ENCODE results near the gene ZNF343.

ZNF343 gene

DNA sequence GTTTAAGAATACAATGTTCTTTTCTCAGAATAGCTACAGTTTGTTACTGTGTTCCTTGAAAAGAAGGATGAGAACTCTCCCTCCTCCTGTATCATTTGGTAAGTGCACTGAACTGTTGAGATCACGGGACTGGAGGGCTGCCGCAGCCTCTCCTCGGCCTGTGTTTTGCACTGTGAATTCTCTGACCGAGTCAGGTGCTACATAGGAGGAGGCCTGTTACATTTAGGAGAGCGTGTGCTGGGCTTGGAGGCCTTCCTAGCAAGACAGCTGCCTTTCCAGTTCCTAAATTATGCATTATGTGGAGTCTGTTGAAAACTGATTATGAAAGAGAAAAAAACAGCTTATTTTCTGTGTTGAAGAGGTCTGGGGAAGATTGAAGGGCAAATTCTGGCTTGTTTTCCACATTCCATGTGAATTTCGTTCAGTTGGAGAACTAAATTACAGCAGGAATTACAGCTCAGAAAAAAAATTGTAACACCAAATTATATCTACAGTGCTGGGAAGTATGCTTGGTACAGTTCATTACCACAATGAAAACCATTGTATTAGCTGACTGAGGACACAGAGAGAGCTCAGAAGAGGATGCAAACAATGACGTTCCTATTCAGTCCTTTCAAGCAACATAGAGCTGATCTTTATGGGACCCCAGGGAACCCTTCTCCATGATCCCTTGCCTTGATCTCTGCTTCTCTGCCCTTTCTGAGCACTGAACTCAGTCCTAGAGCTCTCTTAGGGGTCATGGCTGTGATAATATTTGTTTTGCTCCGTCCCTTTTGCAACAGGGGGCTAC lies 30.4 kb upstream of the ZNF343 start:
- DNase-seq (ENCODE audit: extremely low spot score) = no peak
- CTCF ChIA-PET = interaction anchor here (0.8 to 2.4 kb wide), 4 partner anchors 11 to 19 kb away, joined by 3 to 12 read pairs (median 4); no protein-coding TSS in a partner anchor
- TF ChIP-seq, protein P1, sequence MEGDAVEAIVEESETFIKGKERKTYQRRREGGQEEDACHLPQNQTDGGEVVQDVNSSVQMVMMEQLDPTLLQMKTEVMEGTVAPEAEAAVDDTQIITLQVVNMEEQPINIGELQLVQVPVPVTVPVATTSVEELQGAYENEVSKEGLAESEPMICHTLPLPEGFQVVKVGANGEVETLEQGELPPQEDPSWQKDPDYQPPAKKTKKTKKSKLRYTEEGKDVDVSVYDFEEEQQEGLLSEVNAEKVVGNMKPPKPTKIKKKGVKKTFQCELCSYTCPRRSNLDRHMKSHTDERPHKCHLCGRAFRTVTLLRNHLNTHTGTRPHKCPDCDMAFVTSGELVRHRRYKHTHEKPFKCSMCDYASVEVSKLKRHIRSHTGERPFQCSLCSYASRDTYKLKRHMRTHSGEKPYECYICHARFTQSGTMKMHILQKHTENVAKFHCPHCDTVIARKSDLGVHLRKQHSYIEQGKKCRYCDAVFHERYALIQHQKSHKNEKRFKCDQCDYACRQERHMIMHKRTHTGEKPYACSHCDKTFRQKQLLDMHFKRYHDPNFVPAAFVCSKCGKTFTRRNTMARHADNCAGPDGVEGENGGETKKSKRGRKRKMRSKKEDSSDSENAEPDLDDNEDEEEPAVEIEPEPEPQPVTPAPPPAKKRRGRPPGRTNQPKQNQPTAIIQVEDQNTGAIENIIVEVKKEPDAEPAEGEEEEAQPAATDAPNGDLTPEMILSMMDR (IDR thresholded peaks at IDR 0.05; ENCODE audit: control extremely low read depth, extremely low read depth, low read depth, missing control alignments) = no peak
- POLR2A ChIA-PET = no interaction called here

- TF ChIP-seq, protein P1 (IDR thresholded peaks at IDR 0.05; ENCODE audit: control extremely low read depth, extremely low read depth, low read depth, missing control alignments) = no peak
- CTCF ChIA-PET = interaction anchor here (1.6 to 2.4 kb wide), 3 partner anchors 11 to 16 kb away, joined by 4 to 12 read pairs (median 5); no protein-coding TSS in a partner anchor
- no peak for DNase-seq (ENCODE audit: extremely low spot score)
- POLR2A ChIA-PET = no interaction called here
Measured at GRCh38 chr20:2538356-2538755, 29.6 kb upstream of the ZNF343 start.

DNA sequence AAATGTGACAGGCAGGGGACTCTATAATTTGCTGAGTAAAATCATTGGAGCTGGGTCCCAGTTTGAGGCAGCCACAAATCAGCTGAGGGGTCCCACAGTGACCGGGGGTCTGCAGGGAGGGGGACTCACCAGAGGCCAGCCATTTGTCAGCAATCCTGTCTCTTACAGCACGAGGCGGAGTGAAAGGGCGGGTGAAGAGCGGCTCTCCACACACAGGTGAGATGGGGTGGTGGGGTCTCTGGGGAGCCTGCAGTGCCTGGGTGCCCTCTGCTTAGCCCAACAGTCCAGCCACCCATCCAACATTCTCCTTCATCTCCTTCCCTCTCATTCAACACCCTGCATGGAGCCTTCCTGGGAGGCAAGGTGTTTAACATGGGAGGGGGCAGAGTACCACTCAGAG lies 28.4 kb upstream of the ZNF343 start:
- DNase-seq (ENCODE audit: extremely low spot score) = no peak
- ChIA-PET CTCF (no interaction called here), POLR2A (no interaction called here)
- TF ChIP-seq, protein P1 (IDR thresholded peaks at IDR 0.05; ENCODE audit: control extremely low read depth, extremely low read depth, low read depth, missing control alignments) = no peak

DNA sequence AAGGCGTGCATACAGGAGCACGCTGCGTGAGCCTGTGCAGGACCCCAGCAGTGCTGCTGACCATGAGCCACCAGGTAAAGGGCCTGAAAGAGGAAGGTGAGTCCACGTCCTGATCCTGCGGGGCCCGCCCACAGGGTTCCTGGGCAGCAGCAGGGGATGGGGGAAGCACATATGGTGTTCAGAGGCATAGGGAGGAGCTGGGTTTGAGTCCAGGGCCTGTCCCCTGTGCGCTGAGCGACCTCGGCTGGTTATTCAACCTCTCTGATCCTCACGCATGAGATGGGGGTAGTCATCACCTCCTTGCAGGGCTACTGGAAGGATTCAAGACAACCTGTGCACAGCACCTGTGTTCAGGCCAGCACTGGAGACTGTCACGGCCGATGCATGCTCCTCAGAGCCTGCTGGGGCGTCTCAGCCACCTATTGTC lies 27.9 kb upstream of the ZNF343 start, which contains the start of gene TMC2:
TSS of gene TMC2 (plus strand) at position 14 of the 427 bp plus-strand sequence. CDS start at position 63, 49 bp downstream.
- ChIA-PET POLR2A (no interaction called here), CTCF (interaction anchor here (2.5 kb wide), 1 partner anchor 15 kb away, joined by 9 read pairs; no protein-coding TSS in a partner anchor)
- DNase-seq (ENCODE audit: extremely low spot score) = no peak
- TF ChIP-seq, protein P1 (IDR thresholded peaks at IDR 0.05; ENCODE audit: control extremely low read depth, extremely low read depth, low read depth, missing control alignments) = no peak

DNA sequence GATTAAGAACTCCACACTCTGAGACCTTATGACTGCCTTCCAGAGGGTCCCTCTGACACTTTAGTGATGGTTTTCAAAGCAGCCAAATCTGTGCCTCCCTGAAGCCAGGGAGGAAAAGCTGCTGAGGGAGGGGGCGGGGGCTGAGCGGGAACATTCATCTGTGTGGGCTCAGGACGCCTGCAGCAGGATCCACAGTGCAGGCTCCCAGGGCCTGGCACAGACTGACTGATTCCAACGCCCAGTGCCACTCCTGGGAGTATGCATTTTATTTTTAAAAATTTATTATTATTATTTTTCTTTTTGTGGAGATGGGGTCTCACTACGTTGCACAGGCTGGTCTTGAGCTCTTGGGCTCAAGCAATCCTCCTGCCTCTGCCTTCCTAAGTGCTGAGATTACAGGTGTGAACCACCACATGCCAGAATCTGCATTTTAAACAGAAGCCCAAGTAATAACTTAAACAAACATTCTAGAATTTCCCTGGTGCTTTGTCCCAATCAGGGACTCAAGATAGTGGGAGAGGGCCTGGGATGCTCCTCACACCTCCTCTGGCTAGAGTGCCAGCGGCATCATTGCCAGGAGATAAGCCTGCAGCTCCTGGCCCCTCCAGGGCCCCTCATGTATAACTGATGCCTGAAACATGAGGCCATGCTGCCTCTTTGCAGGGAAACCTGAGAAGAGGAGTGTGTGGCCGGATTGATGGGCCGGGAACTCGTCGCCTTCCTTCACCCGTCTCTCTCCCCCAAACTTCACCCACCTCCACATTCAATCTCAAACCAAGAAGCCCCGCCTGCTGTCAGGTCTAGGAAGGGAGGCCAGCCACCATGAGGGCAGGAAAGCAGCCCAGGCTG lies 27.2 kb upstream of the ZNF343 start:
- CTCF ChIA-PET = interaction anchor here (2.5 kb wide), 1 partner anchor 14 kb away, joined by 9 read pairs; no protein-coding TSS in a partner anchor
- no peak for DNase-seq (ENCODE audit: extremely low spot score)
- POLR2A ChIA-PET = no interaction called here
- TF ChIP-seq, protein P1 (IDR thresholded peaks at IDR 0.05; ENCODE audit: control extremely low read depth, extremely low read depth, low read depth, missing control alignments) = no peak

GRCh38 chr20:2533118-2533517 lies 24.4 kb upstream of the ZNF343 start:
- DNase-seq (ENCODE audit: extremely low spot score) = no peak
- CTCF ChIA-PET = interaction anchor here (0.7 to 4.2 kb wide), 2 partner anchors 9 to 11 kb away, joined by 4 to 24 read pairs; no protein-coding TSS in a partner anchor
- TF ChIP-seq, protein P1 (IDR thresholded peaks at IDR 0.05; ENCODE audit: control extremely low read depth, extremely low read depth, low read depth, missing control alignments) = no peak
- POLR2A ChIA-PET = no interaction called here
